IMR-90 (cell line): Measurements from ENCODE around the gene MEX3A. TPM values are rescaled to one million over a fixed set of nuclear protein-coding genes. Genes with fewer than 3 reads are reported as not detected.

ENCODE experiments used
- ATAC-seq: fragments of 200-7000 bp; cut with Tn5 transposase; 2 replicates; pipeline ENCODE4 v1.9.1; 2020; ENCODE audit warnings: low read depth, mild to moderate bottlenecking, moderate library complexity
- BruUV-seq: library from RNA; stranded (reverse); fragments of 400-500 nt; replicated peaks from 2 replicates; lab custom pipeline; 2021; lab: Mats Ljungman, UMichigan
- CTCF ChIA-PET: fragments of 300-600 bp; formaldehyde crosslinking; extraction: SDS; loops from one replicate; lab custom pipeline; 2021; ENCODE audit warnings: antibody characterized with exemption; lab: Yijun Ruan, JAX
- POLR2A ChIA-PET: fragments of 300-600 bp; sonication (Branson Sonifier 250); formaldehyde crosslinking; loops from one replicate; lab custom pipeline; 2022; ENCODE audit warnings: antibody characterized with exemption; ENCODE audit not compliant: unreplicated experiment; lab: Charles Lee
- DNase-seq: peaks from one replicate; pipeline ENCODE4 v3.0.0; 2013
- H2AFZ ChIP-seq: replicated peaks from 2 replicates; pipeline ENCODE3; 2013; ENCODE audit warnings: low read length, mild to moderate bottlenecking; ENCODE audit not compliant: poor library complexity
- H2AK5ac ChIP-seq: 2 replicates; pipeline ENCODE4 v1.6.1; 2013; ENCODE audit warnings: low read depth, low read length, inconsistent platforms
- H2AK9ac ChIP-seq: replicated peaks from 2 replicates; pipeline ENCODE3; 2013; ENCODE audit warnings: mild to moderate bottlenecking, low read depth, low read length, moderate library complexity; ENCODE audit not compliant: poor library complexity
- H2BK120ac ChIP-seq: 2 replicates; pipeline ENCODE4 v1.6.1; 2013; ENCODE audit warnings: low read depth, low read length, inconsistent platforms
- H2BK15ac ChIP-seq: 3 replicates; pipeline ENCODE4 v1.6.1; 2013; ENCODE audit warnings: low read depth, low read length, inconsistent platforms
- H2BK20ac ChIP-seq: 2 replicates; pipeline ENCODE4 v1.6.1; 2013; ENCODE audit warnings: low read depth, mild to moderate bottlenecking, inconsistent platforms, low read length, moderate library complexity
- H2BK5ac ChIP-seq: 2 replicates; pipeline ENCODE4 v1.6.1; 2013; ENCODE audit warnings: mild to moderate bottlenecking, low read depth, low read length, inconsistent platforms; ENCODE audit not compliant: poor library complexity, severe bottlenecking
- H3K14ac ChIP-seq: replicated peaks from 2 replicates; pipeline ENCODE4 v1.6.1; 2013; ENCODE audit warnings: low read depth, low read length, inconsistent platforms
- H3K18ac ChIP-seq: 2 replicates; pipeline ENCODE4 v1.6.1; 2013; ENCODE audit warnings: low read depth, low read length, control low read depth
- H3K23ac ChIP-seq: 2 replicates; pipeline ENCODE4 v1.6.1; 2013; ENCODE audit warnings: low read depth, low read length, inconsistent platforms
- H3K27ac ChIP-seq: 2 replicates; pipeline ENCODE4 v1.5.1; 2013; ENCODE audit warnings: mild to moderate bottlenecking, control low read depth, low read length; ENCODE audit not compliant: insufficient read depth
- H3K27me3 ChIP-seq: 2 replicates; pipeline ENCODE4 v1.6.1; 2013; ENCODE audit warnings: low read length; ENCODE audit not compliant: control insufficient read depth, insufficient read depth
- H3K36me3 ChIP-seq: 2 replicates; pipeline ENCODE4 v1.6.1; 2013; ENCODE audit warnings: low read length, mixed read lengths; ENCODE audit not compliant: control insufficient read depth, insufficient read depth
- H3K4ac ChIP-seq: 2 replicates; pipeline ENCODE4 v1.6.1; 2013; ENCODE audit warnings: low read depth, low read length, inconsistent platforms
- H3K4me1 ChIP-seq: 2 replicates; pipeline ENCODE4 v1.6.1; 2013; ENCODE audit warnings: low read length, mixed read lengths; ENCODE audit not compliant: control insufficient read depth, insufficient read depth
- H3K4me2 ChIP-seq: 2 replicates; pipeline ENCODE4 v1.6.1; 2013; ENCODE audit warnings: low read depth, mild to moderate bottlenecking, control low read depth, low read length, moderate library complexity
- H3K4me3 ChIP-seq: 2 replicates; pipeline ENCODE4 v1.5.1; 2013; ENCODE audit warnings: low read depth, mild to moderate bottlenecking, control low read depth, low read length, moderate library complexity; ENCODE audit not compliant: insufficient read depth
- H3K56ac ChIP-seq: 2 replicates; pipeline ENCODE4 v1.6.1; 2013; ENCODE audit warnings: low read length, inconsistent platforms; ENCODE audit not compliant: insufficient read depth; ENCODE audit errors: extremely low read depth
- H3K79me1 ChIP-seq, 2 experiments: 2 replicates each; pipeline ENCODE4 v1.6.1; 2013; ENCODE audit warnings: low read length in 2 of 2, inconsistent platforms in 1 of 2, low read depth in 1 of 2
- H3K9ac ChIP-seq: 2 replicates; pipeline ENCODE4 v1.6.1; 2013; ENCODE audit warnings: low read depth, low read length, control low read depth
- H3K9me1 ChIP-seq: 2 replicates; pipeline ENCODE4 v1.6.1; 2013; ENCODE audit warnings: low read length, inconsistent platforms; ENCODE audit not compliant: insufficient read depth
- H3K9me3 ChIP-seq: 2 replicates; pipeline ENCODE4 v1.6.1; 2013; ENCODE audit warnings: low read length; ENCODE audit not compliant: control insufficient read depth, insufficient read depth
- H4K20me1 ChIP-seq: 2 replicates; pipeline ENCODE4 v1.6.1; 2013; ENCODE audit warnings: low read length, inconsistent platforms; ENCODE audit not compliant: insufficient read depth
- H4K5ac ChIP-seq: 2 replicates; pipeline ENCODE4 v1.6.1; 2013; ENCODE audit warnings: mild to moderate bottlenecking, low read depth, low read length, control low read depth
- H4K8ac ChIP-seq, 2 experiments: 2 replicates each; pipeline ENCODE4 v1.6.1; 2013; ENCODE audit warnings: low read depth in 2 of 2, low read length in 2 of 2, control low read depth in 1 of 2, inconsistent platforms in 1 of 2
- H4K91ac ChIP-seq: 2 replicates; pipeline ENCODE4 v1.6.1; 2013; ENCODE audit warnings: low read depth, low read length, inconsistent platforms; ENCODE audit not compliant: insufficient read depth
- BHLHE40 ChIP-seq: fragments of 150-350 bp; IDR thresholded peaks from 2 replicates; pipeline ENCODE4 v1.6.1; 2016; ENCODE audit warnings: mild to moderate bottlenecking, low read depth, low read length
- CEBPB ChIP-seq: IDR thresholded peaks from 2 replicates; pipeline ENCODE4 v1.6.1; 2012; ENCODE audit warnings: low read depth, low read length, improper control_type of control experiment
- CHD1 ChIP-seq: IDR thresholded peaks from 2 replicates; pipeline ENCODE4 v1.6.1; 2012; ENCODE audit warnings: low read depth, low read length, improper control_type of control experiment
- ELK1 ChIP-seq: fragments of 150-350 bp; IDR thresholded peaks from 2 replicates; pipeline ENCODE4 v1.6.1; 2016; ENCODE audit warnings: low read depth, mild to moderate bottlenecking, low read length, moderate library complexity, borderline replicate concordance
- FOS ChIP-seq: fragments of 150-350 bp; IDR thresholded peaks from 2 replicates; pipeline ENCODE4 v1.6.1; 2016; ENCODE audit warnings: low read depth, low read length
- MAFK ChIP-seq: IDR thresholded peaks from 2 replicates; pipeline ENCODE4 v1.6.1; 2012; ENCODE audit warnings: low read depth, low read length, improper control_type of control experiment
- MAZ ChIP-seq: IDR thresholded peaks from 2 replicates; pipeline ENCODE4 v1.6.1; 2012; ENCODE audit warnings: low read depth, mild to moderate bottlenecking, low read length, improper control_type of control experiment, moderate library complexity, borderline replicate concordance
- MXI1 ChIP-seq: IDR thresholded peaks from 2 replicates; pipeline ENCODE4 v1.6.1; 2012; ENCODE audit warnings: low read depth, mild to moderate bottlenecking, low read length, moderate library complexity, borderline replicate concordance
- NFE2L2 ChIP-seq: fragments of 150-350 bp; IDR thresholded peaks from 2 replicates; pipeline ENCODE4 v1.6.1; 2016; ENCODE audit warnings: low read depth, mild to moderate bottlenecking, low read length
- POLR2A ChIP-seq: IDR thresholded peaks from 2 replicates; pipeline ENCODE4 v1.6.1; 2012; ENCODE audit warnings: mild to moderate bottlenecking, low read depth, low read length
- RAD21 ChIP-seq: IDR thresholded peaks from 2 replicates; pipeline ENCODE4 v1.6.1; 2012; ENCODE audit warnings: low read length, improper control_type of control experiment
- RCOR1 ChIP-seq: IDR thresholded peaks from 2 replicates; pipeline ENCODE4 v1.6.1; 2012; ENCODE audit warnings: mild to moderate bottlenecking, low read length, improper control_type of control experiment; ENCODE audit not compliant: insufficient replicate concordance
- RFX5 ChIP-seq: IDR thresholded peaks from 2 replicates; pipeline ENCODE4 v1.8.0; 2012; ENCODE audit warnings: low read depth, mild to moderate bottlenecking, low read length, moderate library complexity
- USF2 ChIP-seq: fragments of 150-350 bp; IDR thresholded peaks from 2 replicates; pipeline ENCODE4 v1.6.1; 2017; ENCODE audit warnings: mild to moderate bottlenecking, antibody characterized with exemption, low read length, low read depth
- WGBS, 2 experiments: methylation state at CpG; one replicate each; pipeline versions ENCODE4 v1.1.5 to v1.1.7; 2013; ENCODE audit warnings: missing lambda C conversion rate in 2 of 2; ENCODE audit not compliant: insufficient read length in 1 of 2; ENCODE audit errors: extremely low coverage in 2 of 2; 5-methylcytosine and 5-hydroxymethylcytosine counted together
- dilution Hi-C: fragments of 300-500 bp; cut with HindIII; formaldehyde crosslinking; loops from one replicate; pipeline ENCODE4 v1.14.3; 2018; ENCODE audit warnings: low sequenced_read_pairs; ENCODE audit not compliant: unreplicated experiment
- in situ Hi-C: fragments of 300-500 bp; cut with MboI; formaldehyde crosslinking; loops from 3 replicates; pipeline ENCODE4 v1.14.3; 2019; ENCODE audit warnings: low sequenced_read_pairs, inconsistent platforms, mixed read lengths
- intact Hi-C: fragments of 100-400 bp; cut with micrococcal nuclease; formaldehyde crosslinking; loops from 2 replicates; pipeline ENCODE4 v1.10.0; 2022
- polyA plus RNA-seq, 3 experiments: library from polyadenylated mRNA; depleted of rRNA; stranded (reverse); fragments of >200 nt; gene quantifications; 2 replicates each; pipeline ENCODE4 v1.2.3, GENCODE V29; 2012; ENCODE audit warnings: low replicate concordance in 1 of 3
- total RNA-seq: library from RNA; depleted of rRNA; stranded (reverse); fragments of >200 nt; gene quantifications from 2 replicates; pipeline ENCODE4 v1.2.3, GENCODE V29; 2012

Gene MEX3A
- total and polyA plus RNA-seq, 2 of the 4 experiments (the other 2 are of a cell fraction): 2.3 to 9.0 TPM

- peaks cover 13% of the 10 kb centered on the region for H3K36me3 ChIP-seq
- peak overlapping the region; percentile 98 for H3K56ac ChIP-seq
- no peaks in the 10 kb centered on the region for H3K27me3 ChIP-seq
- peak overlapping the region; percentile 33 for H3K4me3 ChIP-seq
- H2AK9ac ChIP-seq: peak overlapping the region; percentile 99
- H4K20me1 ChIP-seq: peaks cover 69% of the 10 kb centered on the region
- ChIA-PET CTCF (interaction anchor here (1.3 to 2.1 kb wide), 2 partner anchors 19 to 26 kb away, joined by 3 to 7 read pairs; no protein-coding TSS in a partner anchor), POLR2A (interaction anchor here (1.0 kb wide), 1 partner anchor 90 kb away, joined by 3 read pairs; the partner anchor contains the start of gene PMF1)
- peak overlapping the region; percentile 99 for H3K14ac ChIP-seq
- H4K91ac ChIP-seq: peak overlapping the region; percentile 99
- peak overlapping the region; percentile 88 for H2BK20ac ChIP-seq
- BruUV-seq: no TSS peak
- H2AK5ac ChIP-seq: peak overlapping the region; percentile 99
- ATAC-seq: peak; percentile 27
- peak overlapping the region; percentile 96 for H2BK5ac ChIP-seq
- peak overlapping the region; percentile 99 for H2BK15ac ChIP-seq
- H3K27ac ChIP-seq: peak overlapping the region; percentile 98
- peak overlapping the region; percentile 98 to 99 for H4K8ac ChIP-seq
- peak overlapping the region; percentile 99 for H3K4ac ChIP-seq
- peak overlapping the region; percentile 92 for H3K18ac ChIP-seq
- intact Hi-C loops (loop anchor here (1.0 kb wide), 1 partner anchor 8 kb away; the partner anchor contains the start of gene LMNA), in situ Hi-C loops (no loop called here), dilution Hi-C loops (no loop called here)
- peak overlapping the region; percentile 95 for H4K5ac ChIP-seq
- H3K9me3 ChIP-seq: no peaks in the 10 kb centered on the region
- no CpG with 5 or more reads among the region's 14 CpGs for WGBS, 2 experiments
- H2BK120ac ChIP-seq: peak overlapping the region; percentile 97
- peaks cover 25% of the 10 kb centered on the region for H3K9me1 ChIP-seq
- H3K79me1 ChIP-seq: peaks cover 0 to 32% of the 10 kb centered on the region in 2 experiments; a peak in 2 of 4 replicates
- peak overlapping the region; percentile 70 for H3K9ac ChIP-seq
- H3K4me2 ChIP-seq: peak overlapping the region; percentile 78
- H2AFZ ChIP-seq: peak overlapping the region; percentile 55
- peaks cover 60% of the 10 kb centered on the region for H3K4me1 ChIP-seq
- H3K23ac ChIP-seq: peak overlapping the region; percentile 98
- DNase-seq: peak; percentile 92
- TF ChIP-seq POLR2A: peak; percentile 47; the same call in 1 of the 2 replicates
- TF ChIP-seq MXI1: no peak
- no peak for TF ChIP-seq RAD21
- no peak for TF ChIP-seq RFX5
- TF ChIP-seq CHD1: 0 out of 2 replicates have a peak, but pooled peaks have one; percentile 41
- 0 out of 2 replicates have a peak, but pooled peaks have one; percentile 14 for TF ChIP-seq CEBPB
- TF ChIP-seq MAFK: 0 out of 2 replicates have a peak, but pooled peaks have one; percentile 2
- TF ChIP-seq BHLHE40: no peak
- peak; percentile 54 for TF ChIP-seq FOS
- TF ChIP-seq ELK1: no peak
- peak; percentile 90 for TF ChIP-seq NFE2L2
- no peak for TF ChIP-seq RCOR1
- peak; percentile 15 for TF ChIP-seq MAZ
- TF ChIP-seq USF2: no peak
These were observed 40.5 kb upstream of the MEX3A start for GRCh38 chr1:156122519-156123355.
